Lung (tissue), 12 donors: Measurements from ENCODE around the gene CLPX. TPM values are rescaled to one million over a fixed set of nuclear protein-coding genes. Genes with fewer than 3 reads are reported as not detected.

Source experiments
- ATAC-seq: fragments of 200-7000 bp; cut with Tn5 transposase; one replicate; pipeline ENCODE4 v1.9.1; 2020; ENCODE audit warnings: moderate number of reproducible peaks; ENCODE audit not compliant: insufficient read depth, low FRiP score
- DNase-seq, 3 donors: peaks; one replicate each; pipeline ENCODE4 v3.0.0-alpha.2; 2013 to 2017
- H3K27ac ChIP-seq, 2 donors: one replicate each; pipeline ENCODE4 v1.5.1; 2013; ENCODE audit warnings: mild to moderate bottlenecking in 2 of 2, moderate library complexity in 2 of 2, control low read depth in 1 of 2, inconsistent platforms in 1 of 2, low read depth in 1 of 2, low read length in 1 of 2
- H3K27me3 ChIP-seq, 3 donors: one replicate each; pipeline ENCODE4 v1.5.1; 2013; ENCODE audit warnings: low read length in 2 of 3; ENCODE audit not compliant: control insufficient read depth in 3 of 3, insufficient read depth in 3 of 3
- H3K36me3 ChIP-seq, 4 donors: one replicate each; pipeline ENCODE4 v1.5.1; 2013; ENCODE audit warnings: low read length in 4 of 4, mild to moderate bottlenecking in 1 of 4, moderate library complexity in 1 of 4; ENCODE audit not compliant: control insufficient read depth in 4 of 4, insufficient read depth in 4 of 4
- H3K4me1 ChIP-seq, 5 donors: one replicate each; pipeline ENCODE4 v1.5.1; 2013; ENCODE audit warnings: low read length in 5 of 5, mild to moderate bottlenecking in 2 of 5, moderate library complexity in 1 of 5; ENCODE audit not compliant: control insufficient read depth in 5 of 5, insufficient read depth in 5 of 5
- H3K4me3 ChIP-seq: one replicate; pipeline ENCODE4 v1.5.1; 2013; ENCODE audit warnings: mild to moderate bottlenecking, control low read depth, moderate library complexity
- H3K9ac ChIP-seq, 2 donors: one replicate each; pipeline ENCODE4 v1.5.1; 2013; ENCODE audit warnings: low read length in 2 of 2, control low read depth in 1 of 2; ENCODE audit not compliant: insufficient read depth in 1 of 2
- H3K9me3 ChIP-seq, 4 donors: one replicate each; pipeline ENCODE4 v1.5.1; 2013; ENCODE audit warnings: low read length in 3 of 4, mild to moderate bottlenecking in 1 of 4, moderate library complexity in 1 of 4; ENCODE audit not compliant: control insufficient read depth in 4 of 4, insufficient read depth in 3 of 4
- WGBS, 2 donors: extraction: QIAGEN DNeasy Blood & Tissue Kit; methylation state at CpG; one replicate each; pipeline ENCODE4 v1.1.7; 2013; 5-methylcytosine and 5-hydroxymethylcytosine counted together
- polyA plus RNA-seq, 2 donors: library from polyadenylated mRNA; stranded (reverse); fragments of 200-250 nt; gene quantifications; one replicate each; pipeline ENCODE4 v1.2.1, GENCODE V29; 2013
- total RNA-seq, 2 donors: library from RNA; depleted of rRNA in 1 of 2; stranded (reverse); fragments of >200 nt in 1 of 2; gene quantifications; one replicate each; pipeline ENCODE4 v1.2.1, GENCODE V29; 2014 to 2021
- TF ChIP-seq, protein P1 (sequence below): IDR thresholded peaks from 2 replicates; pipeline ENCODE4 v1.5.1; 2012; ENCODE audit warnings: mild to moderate bottlenecking; ENCODE audit errors: control extremely low read depth, extremely low read depth
- donor health status: control.
- donor health status: control.
- donor health status: Bipolar disorder and iron deficiency.
- donor health status: healthy.
- donor health status: DM: yes; HTN: yes; CAD: no.

Gene CLPX
- total and polyA plus RNA-seq, 4 donors = 11.2 to 93.6 (median 31.3) TPM

DNA sequence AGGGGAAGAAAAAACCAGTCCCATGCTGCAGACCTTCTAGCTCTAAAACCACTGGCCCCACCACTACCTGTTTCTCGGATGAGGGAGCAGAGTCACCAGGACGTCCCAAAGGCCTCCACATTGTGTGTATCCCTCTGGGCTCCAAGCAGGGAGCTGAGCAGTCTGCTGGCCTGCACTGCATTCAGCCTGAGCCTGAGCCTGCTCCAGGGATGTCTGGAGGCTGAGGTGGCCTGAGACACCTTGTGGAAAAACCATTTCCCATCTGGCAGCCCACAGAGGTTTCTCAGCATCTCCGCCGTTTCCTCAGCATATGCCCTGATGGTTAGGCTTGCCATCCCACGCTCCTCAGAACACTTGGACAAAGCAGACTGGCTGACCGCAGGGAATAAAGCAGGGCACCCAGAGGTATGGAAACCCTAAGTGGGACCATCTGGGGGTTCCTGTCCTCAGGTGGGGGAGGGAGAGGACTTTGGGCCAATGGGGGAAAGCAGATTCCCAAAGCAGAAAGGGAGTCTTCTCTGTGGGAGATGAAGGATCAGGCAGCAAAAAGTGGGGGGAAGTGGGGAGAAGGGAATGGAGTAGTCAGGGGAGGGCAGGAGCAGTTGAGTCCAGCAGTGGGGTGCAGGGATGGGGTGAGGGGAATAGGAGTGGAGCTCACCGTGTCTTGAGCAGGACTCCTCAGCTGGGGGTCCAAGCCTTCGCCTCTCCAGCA lies 25.8 kb upstream of the CLPX start, which contains the start of gene CILP:
Gene CILP, minus strand, starts transcription at position 704 of the 712 bp plus-strand sequence. CDS start 1,718 bp downstream, outside the sequence.
- TF ChIP-seq, protein P1, sequence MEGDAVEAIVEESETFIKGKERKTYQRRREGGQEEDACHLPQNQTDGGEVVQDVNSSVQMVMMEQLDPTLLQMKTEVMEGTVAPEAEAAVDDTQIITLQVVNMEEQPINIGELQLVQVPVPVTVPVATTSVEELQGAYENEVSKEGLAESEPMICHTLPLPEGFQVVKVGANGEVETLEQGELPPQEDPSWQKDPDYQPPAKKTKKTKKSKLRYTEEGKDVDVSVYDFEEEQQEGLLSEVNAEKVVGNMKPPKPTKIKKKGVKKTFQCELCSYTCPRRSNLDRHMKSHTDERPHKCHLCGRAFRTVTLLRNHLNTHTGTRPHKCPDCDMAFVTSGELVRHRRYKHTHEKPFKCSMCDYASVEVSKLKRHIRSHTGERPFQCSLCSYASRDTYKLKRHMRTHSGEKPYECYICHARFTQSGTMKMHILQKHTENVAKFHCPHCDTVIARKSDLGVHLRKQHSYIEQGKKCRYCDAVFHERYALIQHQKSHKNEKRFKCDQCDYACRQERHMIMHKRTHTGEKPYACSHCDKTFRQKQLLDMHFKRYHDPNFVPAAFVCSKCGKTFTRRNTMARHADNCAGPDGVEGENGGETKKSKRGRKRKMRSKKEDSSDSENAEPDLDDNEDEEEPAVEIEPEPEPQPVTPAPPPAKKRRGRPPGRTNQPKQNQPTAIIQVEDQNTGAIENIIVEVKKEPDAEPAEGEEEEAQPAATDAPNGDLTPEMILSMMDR = no peak
- no peaks in the 10 kb centered on the region for H3K36me3 ChIP-seq
- DNase-seq (peak in 1 of 3 donors; percentile 10), ATAC-seq (no peak)
- H3K27ac ChIP-seq = no peak within 1 kb of the TSS
- H3K9ac ChIP-seq = no peak within 1 kb of the TSS
- H3K9me3 ChIP-seq = no peaks in the 10 kb centered on the region
- no peaks in the 10 kb centered on the region for H3K27me3 ChIP-seq
- no peak within 1 kb of the TSS for H3K4me3 ChIP-seq
- H3K4me1 ChIP-seq = peaks cover 0 to 33% (median 6%) of the 10 kb centered on the region in 5 donors
- 77 to 80% methylated on average over 8 of the region's 8 CpGs for WGBS, 2 donors

DNA sequence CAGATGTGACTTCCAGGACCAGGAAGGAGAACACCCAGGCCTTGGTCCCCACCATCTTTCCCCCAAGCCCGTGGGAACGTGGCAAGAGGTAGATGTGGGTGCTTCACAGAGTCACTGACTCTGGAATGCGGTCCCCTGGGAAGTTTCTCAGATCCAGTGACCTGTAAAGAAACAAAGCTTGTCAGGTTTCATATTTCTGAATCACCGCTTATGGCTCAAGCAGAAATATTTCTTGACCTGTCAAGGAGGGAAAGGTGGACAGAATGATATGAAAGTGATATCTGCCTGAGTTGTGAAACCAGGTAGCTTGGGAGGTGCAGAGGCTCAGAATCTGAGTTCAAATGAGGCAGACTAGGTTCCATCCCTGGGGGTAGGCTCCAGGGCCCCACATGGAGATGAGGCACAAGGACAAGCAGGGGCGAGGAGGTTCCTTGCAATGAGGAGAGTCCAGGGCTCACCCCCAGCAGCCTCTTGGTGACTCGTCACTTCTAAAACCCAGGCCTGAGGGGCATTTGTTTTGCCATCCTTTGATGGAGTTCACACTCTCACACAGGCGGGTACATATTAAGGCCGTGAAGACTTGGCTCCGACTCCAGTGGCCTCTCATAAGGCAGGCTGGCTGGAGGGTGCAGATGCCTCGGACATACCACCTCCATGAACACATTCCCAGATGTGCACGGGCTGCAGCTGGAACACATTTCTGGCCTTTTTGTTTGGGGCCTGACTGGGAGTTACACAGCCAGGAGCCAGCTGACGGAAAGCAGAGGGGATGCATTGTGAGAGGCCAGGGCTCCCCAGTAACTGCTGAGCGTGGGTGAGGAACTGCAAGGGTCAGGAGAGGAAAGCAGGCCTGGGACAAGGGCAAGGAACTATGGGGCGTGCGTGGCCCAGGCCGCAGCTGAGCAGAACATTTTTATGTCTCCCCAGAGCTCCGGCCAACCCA lies 24.8 kb upstream of the CLPX start:
- 83% methylated on average over 17 of the region's 17 CpGs for WGBS, 2 donors
- H3K36me3 ChIP-seq = no peaks in the 10 kb centered on the region
- H3K27me3 ChIP-seq = no peaks in the 10 kb centered on the region
- H3K4me1 ChIP-seq = peaks cover 0 to 33% (median 6%) of the 10 kb centered on the region in 5 donors
- H3K27ac ChIP-seq = no peak overlapping the region
- H3K4me3 ChIP-seq = no peak overlapping the region
- TF ChIP-seq, protein P1 = no peak
- H3K9me3 ChIP-seq = no peaks in the 10 kb centered on the region
- ATAC-seq (no peak), DNase-seq (peak; percentile 55 to 67 (median 56))
- no peak overlapping the region for H3K9ac ChIP-seq

DNA sequence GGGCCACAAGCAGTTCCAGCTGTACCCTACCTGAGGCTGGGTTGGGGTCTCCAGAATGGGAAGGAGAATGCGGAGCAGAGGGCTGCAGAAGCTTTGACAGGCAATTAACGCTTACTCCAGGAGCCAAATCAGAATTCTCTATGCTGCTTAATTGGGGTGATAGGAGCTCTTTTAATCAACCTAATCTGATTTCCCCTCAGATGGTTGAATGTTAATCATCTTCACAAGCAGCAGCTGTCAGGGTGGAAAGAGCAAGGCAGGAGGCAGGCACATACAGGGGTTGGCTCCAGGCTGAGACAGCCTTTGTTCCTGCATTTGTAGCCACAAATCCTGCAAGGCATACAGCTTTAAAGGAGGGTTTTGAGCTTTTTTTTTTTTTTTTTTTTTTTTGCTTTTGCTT lies 23.5 kb upstream of the CLPX start:
- no peak overlapping the region for H3K9ac ChIP-seq
- H3K4me1 ChIP-seq = peaks cover 0 to 33% (median 6%) of the 10 kb centered on the region in 5 donors
- TF ChIP-seq, protein P1 = no peak
- WGBS, 2 donors = 94 to 97% methylated on average over 2 of the region's 2 CpGs
- DNase-seq (no peak), ATAC-seq (no peak)
- H3K27me3 ChIP-seq = no peaks in the 10 kb centered on the region
- H3K9me3 ChIP-seq = no peaks in the 10 kb centered on the region
- no peak overlapping the region for H3K4me3 ChIP-seq
- H3K36me3 ChIP-seq = no peaks in the 10 kb centered on the region
- no peak overlapping the region for H3K27ac ChIP-seq
